PC-9 (cell line): ENCODE measurements around the gene USF2. TPM values are rescaled to one million over a fixed set of nuclear protein-coding genes. Genes with fewer than 3 reads are reported as not detected.

Experiments used
- BruUV-seq: library from RNA; stranded (reverse); fragments of 400-500 nt; replicated peaks from 2 replicates; lab custom pipeline; 2021; lab: Mats Ljungman, UMichigan
- CTCF ChIA-PET: fragments of 300-600 bp; sonication (Branson Sonifier 250); formaldehyde crosslinking; loops from one replicate; lab custom pipeline; 2022; ENCODE audit warnings: antibody characterized with exemption; lab: Charles Lee
- POLR2A ChIA-PET: fragments of 300-600 bp; sonication (Branson Sonifier 250); formaldehyde crosslinking; loops from one replicate; lab custom pipeline; 2022; ENCODE audit warnings: antibody characterized with exemption; ENCODE audit not compliant: unreplicated experiment; lab: Charles Lee
- DNase-seq, 2 experiments: peaks; one replicate each; pipeline versions ENCODE4 v3.0.0 to v3.0.0-alpha.2; 2015 to 2022; ENCODE audit warnings: mixed read lengths in 1 of 2
- H2AFZ ChIP-seq: fragments of 200-600 bp; sonication (generic); 2 replicates; pipeline ENCODE4 v1.8.1; 2017; ENCODE audit warnings: antibody characterized with exemption
- H3F3A ChIP-seq: fragments of 200-600 bp; sonication (generic); 2 replicates; pipeline ENCODE4 v1.8.1; 2017; ENCODE audit warnings: antibody characterized with exemption, mild to moderate bottlenecking, low read depth; ENCODE audit not compliant: insufficient read depth
- H3K27ac ChIP-seq: fragments of 200-600 bp; sonication (generic); 2 replicates; pipeline ENCODE4 v1.6.1; 2016; ENCODE audit warnings: mixed run types
- H3K27me3 ChIP-seq: fragments of 200-600 bp; sonication (generic); 2 replicates; pipeline ENCODE4 v1.6.1; 2016; ENCODE audit warnings: low read depth, mixed run types; ENCODE audit not compliant: insufficient read depth
- H3K36me3 ChIP-seq: fragments of 200-600 bp; sonication (generic); 2 replicates; pipeline ENCODE4 v1.6.1; 2016; ENCODE audit warnings: low read depth, mixed run types
- H3K4me1 ChIP-seq: fragments of 200-600 bp; sonication (generic); replicated peaks from 2 replicates; pipeline ENCODE4 v1.6.1; 2016; ENCODE audit warnings: mixed run types; ENCODE audit not compliant: insufficient read depth
- H3K4me2 ChIP-seq: fragments of 200-600 bp; sonication (generic); 2 replicates; pipeline ENCODE4 v1.6.1; 2017; ENCODE audit warnings: mixed run types
- H3K4me3 ChIP-seq: fragments of 200-600 bp; sonication (generic); 2 replicates; pipeline ENCODE4 v1.6.1; 2016; ENCODE audit warnings: mixed run types
- H3K79me2 ChIP-seq: fragments of 200-600 bp; sonication (generic); 2 replicates; pipeline ENCODE4 v1.6.1; 2017; ENCODE audit warnings: low read depth, mixed run types
- H3K9me2 ChIP-seq: fragments of 200-600 bp; sonication (generic); 2 replicates; pipeline ENCODE4 v1.8.1; 2017; ENCODE audit warnings: mild to moderate bottlenecking; ENCODE audit not compliant: insufficient read depth
- H3K9me3 ChIP-seq: fragments of 200-600 bp; sonication (generic); 2 replicates; pipeline ENCODE4 v1.8.1; 2016; ENCODE audit warnings: low read depth; ENCODE audit not compliant: insufficient read depth
- H4K20me1 ChIP-seq: fragments of 200-600 bp; sonication (generic); 2 replicates; pipeline ENCODE4 v1.8.1; 2017; ENCODE audit not compliant: insufficient read depth
- EZH2 ChIP-seq: fragments of 200-600 bp; sonication (generic); IDR thresholded peaks from 2 replicates; pipeline ENCODE4 v1.8.0; 2017; ENCODE audit warnings: antibody characterized with exemption, low read depth
- intact Hi-C: fragments of 100-400 bp; cut with micrococcal nuclease; formaldehyde crosslinking; loops from one replicate; pipeline ENCODE4 v1.10.0; 2022; ENCODE audit not compliant: unreplicated experiment
- total RNA-seq: library from RNA; stranded (reverse); gene quantifications from 2 replicates; pipeline ENCODE4 v1.2.3, GENCODE V29; 2021
- TF ChIP-seq, protein P1 (sequence below): fragments of 200-600 bp; sonication (generic); conservative IDR thresholded peaks from 2 replicates; pipeline ENCODE4 v1.6.1; 2017; ENCODE audit warnings: mixed run types, antibody characterized with exemption, mild to moderate bottlenecking, moderate library complexity

Gene USF2
- total RNA-seq, 1 experiment from 2014 or later: 98.2 TPM

DNA sequence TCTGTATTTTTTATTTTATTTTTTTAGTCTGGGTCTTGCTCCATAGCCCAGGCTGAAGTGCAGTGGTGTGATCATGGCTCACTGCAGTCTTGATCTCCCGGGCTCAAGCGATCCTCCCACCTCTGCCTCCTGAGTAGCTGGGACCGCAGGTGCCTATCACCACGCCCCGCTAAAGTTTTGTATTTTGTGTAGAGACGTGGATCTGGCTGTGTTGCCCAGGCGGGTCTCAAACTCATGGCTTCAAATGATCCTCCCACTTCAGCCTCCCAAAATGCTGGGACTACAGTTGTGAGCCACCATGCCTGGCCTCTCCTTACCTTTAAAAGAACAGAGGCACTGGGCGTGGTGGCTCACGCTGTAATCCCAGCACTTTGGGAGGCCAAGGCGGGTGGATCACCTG lies 19.0 kb downstream of the USF2 start:
- ChIA-PET POLR2A (no interaction called here), CTCF (no interaction called here)
- H3K4me3 ChIP-seq: no peak overlapping the region
- no peak overlapping the region for H3K4me2 ChIP-seq
- intact Hi-C loops: loop anchor here (5.0 kb wide), 1 partner anchor 180 kb away; no protein-coding TSS in a partner anchor
- TF ChIP-seq EZH2: no peak
- TF ChIP-seq, protein P1, sequence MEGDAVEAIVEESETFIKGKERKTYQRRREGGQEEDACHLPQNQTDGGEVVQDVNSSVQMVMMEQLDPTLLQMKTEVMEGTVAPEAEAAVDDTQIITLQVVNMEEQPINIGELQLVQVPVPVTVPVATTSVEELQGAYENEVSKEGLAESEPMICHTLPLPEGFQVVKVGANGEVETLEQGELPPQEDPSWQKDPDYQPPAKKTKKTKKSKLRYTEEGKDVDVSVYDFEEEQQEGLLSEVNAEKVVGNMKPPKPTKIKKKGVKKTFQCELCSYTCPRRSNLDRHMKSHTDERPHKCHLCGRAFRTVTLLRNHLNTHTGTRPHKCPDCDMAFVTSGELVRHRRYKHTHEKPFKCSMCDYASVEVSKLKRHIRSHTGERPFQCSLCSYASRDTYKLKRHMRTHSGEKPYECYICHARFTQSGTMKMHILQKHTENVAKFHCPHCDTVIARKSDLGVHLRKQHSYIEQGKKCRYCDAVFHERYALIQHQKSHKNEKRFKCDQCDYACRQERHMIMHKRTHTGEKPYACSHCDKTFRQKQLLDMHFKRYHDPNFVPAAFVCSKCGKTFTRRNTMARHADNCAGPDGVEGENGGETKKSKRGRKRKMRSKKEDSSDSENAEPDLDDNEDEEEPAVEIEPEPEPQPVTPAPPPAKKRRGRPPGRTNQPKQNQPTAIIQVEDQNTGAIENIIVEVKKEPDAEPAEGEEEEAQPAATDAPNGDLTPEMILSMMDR: no peak
- BruUV-seq: no TSS peak
- H3K27me3 ChIP-seq: no peaks in the 10 kb centered on the region
- no peaks in the 10 kb centered on the region for H3K9me3 ChIP-seq
- no peaks in the 10 kb centered on the region for H4K20me1 ChIP-seq
- H2AFZ ChIP-seq: no peak overlapping the region
- no peak for DNase-seq
- H3K27ac ChIP-seq: no peak overlapping the region
- H3K4me1 ChIP-seq: peaks cover 11% of the 10 kb centered on the region; the same call in 1 of the 2 replicates
- no peaks in the 10 kb centered on the region for H3K9me2 ChIP-seq
- no peaks in the 10 kb centered on the region for H3K36me3 ChIP-seq
- 0 out of 2 replicates have a peak, but pooled peaks cover 4% of the 10 kb centered on the region for H3F3A ChIP-seq
- no peaks in the 10 kb centered on the region for H3K79me2 ChIP-seq

DNA sequence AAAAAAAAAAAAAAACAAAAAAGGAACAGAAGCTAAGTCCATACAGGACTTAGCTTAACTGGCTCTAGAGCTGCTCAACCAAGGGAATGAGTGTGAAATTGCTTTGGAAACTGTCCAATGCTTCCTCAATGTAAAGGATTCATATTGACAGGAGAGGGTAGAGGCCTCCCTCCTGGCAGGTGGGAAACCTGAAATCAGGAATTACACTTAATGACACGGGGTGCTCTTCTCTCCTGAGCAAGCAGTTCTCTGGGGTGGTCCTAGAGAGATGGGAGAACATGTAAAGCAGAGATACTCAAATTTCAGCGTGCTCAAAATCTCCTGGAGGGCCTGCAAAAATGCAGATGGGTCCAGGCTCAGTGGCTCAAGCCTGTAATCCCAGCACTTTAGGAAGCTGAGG lies 19.6 kb downstream of the USF2 start:
- Histone ChIP-seq H3K27ac (no peak overlapping the region), H3F3A (0 out of 2 replicates have a peak, but pooled peaks cover 4% of the 10 kb centered on the region), H4K20me1 (no peaks in the 10 kb centered on the region), H3K9me3 (no peaks in the 10 kb centered on the region), H3K4me2 (no peak overlapping the region), H3K9me2 (no peaks in the 10 kb centered on the region), H3K4me3 (no peak overlapping the region), H3K36me3 (no peaks in the 10 kb centered on the region), H3K79me2 (no peaks in the 10 kb centered on the region), H2AFZ (no peak overlapping the region), H3K4me1 (peaks cover 11% of the 10 kb centered on the region; the same call in 1 of the 2 replicates), H3K27me3 (no peaks in the 10 kb centered on the region)
- TF ChIP-seq, protein P1: no peak
- no peak for TF ChIP-seq EZH2
- POLR2A ChIA-PET: interaction anchor here (0.5 kb wide), 1 partner anchor 16 kb away, joined by 4 read pairs; no protein-coding TSS in a partner anchor
- CTCF ChIA-PET: interaction anchor here (0.6 kb wide), 2 partner anchors 35 to 260 kb away, joined by 3 to 8 read pairs; no protein-coding TSS in a partner anchor
- intact Hi-C loops: loop anchor here (5.0 kb wide), 1 partner anchor 179 kb away; no protein-coding TSS in a partner anchor
- no peak for DNase-seq
- BruUV-seq: no TSS peak

DNA sequence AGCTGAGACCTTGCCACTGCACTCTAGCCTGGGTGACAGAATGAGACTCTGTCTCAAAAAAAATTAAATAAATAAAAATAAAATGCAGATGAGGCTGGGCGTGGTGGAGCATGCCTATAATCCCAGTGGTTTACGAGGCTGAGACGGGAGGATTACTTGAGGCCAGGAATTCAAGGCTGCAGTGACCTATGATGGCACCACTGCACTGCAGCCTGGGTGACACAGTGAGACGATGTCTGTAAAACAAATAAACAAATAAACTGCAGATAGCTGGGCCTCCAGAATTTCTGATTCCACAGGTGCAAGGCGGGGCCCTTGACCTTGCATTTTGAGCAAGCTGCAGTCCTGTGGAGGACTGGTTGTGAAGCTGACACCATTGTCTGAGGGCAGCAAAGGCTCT lies 20.1 kb downstream of the USF2 start:
- H3K79me2 ChIP-seq: no peaks in the 10 kb centered on the region
- H3K36me3 ChIP-seq: no peaks in the 10 kb centered on the region
- H3K4me2 ChIP-seq: no peak overlapping the region; the same call in 1 of the 2 replicates
- TF ChIP-seq, protein P1: no peak
- no peak for TF ChIP-seq EZH2
- no peak overlapping the region for H3K4me3 ChIP-seq
- H2AFZ ChIP-seq: no peak overlapping the region
- CTCF ChIA-PET: interaction anchor here (0.6 kb wide), 1 partner anchor 34 kb away, joined by 3 read pairs; no protein-coding TSS in a partner anchor
- BruUV-seq: no TSS peak
- peak in 1 of 2 experiments; percentile 57 for DNase-seq
- no peaks in the 10 kb centered on the region for H4K20me1 ChIP-seq
- POLR2A ChIA-PET: interaction anchor here (0.5 to 0.6 kb wide), 2 partner anchors 17 to 26 kb away, joined by 3 to 4 read pairs; no protein-coding TSS in a partner anchor
- no peaks in the 10 kb centered on the region for H3K9me2 ChIP-seq
- H3K27ac ChIP-seq: no peak overlapping the region
- H3K4me1 ChIP-seq: peaks cover 11% of the 10 kb centered on the region; the same call in 1 of the 2 replicates
- no peaks in the 10 kb centered on the region for H3K27me3 ChIP-seq
- 0 out of 2 replicates have a peak, but pooled peaks cover 4% of the 10 kb centered on the region for H3F3A ChIP-seq
- no peaks in the 10 kb centered on the region for H3K9me3 ChIP-seq
- intact Hi-C loops: loop anchor here (5.0 kb wide), 1 partner anchor 178 kb away; no protein-coding TSS in a partner anchor
